Activated naive CD4-positive, alpha-beta T cell treated with anti-CD3 and anti-CD28 coated beads, Interleukin-2, amount 10 ng/mL, durations not matched to agents 7 days and 5 days (primary cell): ENCODE results near the gene LRBA.

Experiments used
- CTCF ChIA-PET: fragments of 350-600 bp; sonication (Branson Sonifier 250); formaldehyde crosslinking; loops from one replicate; lab custom pipeline; 2021; ENCODE audit warnings: antibody characterized with exemption; lab: Charles Lee
- DNase-seq: peaks from one replicate; pipeline ENCODE4 v3.0.0-alpha.2; 2020
- H3K27ac Mint-ChIP-seq: one replicate; pipeline ENCODE4 v1.8.0; 2021; ENCODE audit warnings: mild to moderate bottlenecking, moderate library complexity, mixed read lengths
- H3K27me3 Mint-ChIP-seq: one replicate; pipeline ENCODE4 v1.8.0; 2021; ENCODE audit warnings: mild to moderate bottlenecking, mixed read lengths
- H3K36me3 Mint-ChIP-seq: one replicate; pipeline ENCODE4 v1.8.0; 2021; ENCODE audit warnings: mixed read lengths
- H3K4me1 Mint-ChIP-seq: one replicate; pipeline ENCODE4 v1.8.0; 2021; ENCODE audit warnings: mixed read lengths
- H3K4me3 Mint-ChIP-seq: one replicate; pipeline ENCODE4 v1.8.0; 2021; ENCODE audit warnings: mild to moderate bottlenecking, moderate library complexity, mixed read lengths
- H3K9me3 Mint-ChIP-seq: one replicate; pipeline ENCODE4 v1.8.0; 2021; ENCODE audit warnings: mixed read lengths

The LRBA gene

GRCh38 chr4:150952167-150952845, 62.8 kb downstream of the LRBA start:
- H3K9me3 Mint-ChIP-seq, result peaks cover 16% of the 10 kb centered on the region
- no peak overlapping the region for H3K27ac Mint-ChIP-seq
- DNase-seq, result no peak
- peaks cover 3% of the 10 kb centered on the region for H3K4me1 Mint-ChIP-seq
- peaks cover 26% of the 10 kb centered on the region for H3K36me3 Mint-ChIP-seq
- no peak overlapping the region for H3K4me3 Mint-ChIP-seq
- no peaks in the 10 kb centered on the region for H3K27me3 Mint-ChIP-seq
- CTCF ChIA-PET, result no interaction called here

GRCh38 chr4:150950657-150951288, 64.3 kb downstream of the LRBA start:
- H3K27ac Mint-ChIP-seq, result no peak overlapping the region
- DNase-seq, result no peak
- H3K36me3 Mint-ChIP-seq, result peaks cover 12% of the 10 kb centered on the region
- no peaks in the 10 kb centered on the region for H3K27me3 Mint-ChIP-seq
- H3K4me1 Mint-ChIP-seq, result peaks cover 3% of the 10 kb centered on the region
- CTCF ChIA-PET, result no interaction called here
- no peak overlapping the region for H3K4me3 Mint-ChIP-seq
- peaks cover 2% of the 10 kb centered on the region for H3K9me3 Mint-ChIP-seq

- no peak overlapping the region for H3K27ac Mint-ChIP-seq
- CTCF ChIA-PET, result no interaction called here
- no peak for DNase-seq
- H3K4me3 Mint-ChIP-seq, result no peak overlapping the region
- no peaks in the 10 kb centered on the region for H3K27me3 Mint-ChIP-seq
- peaks cover 3% of the 10 kb centered on the region for H3K4me1 Mint-ChIP-seq
- H3K9me3 Mint-ChIP-seq, result peaks cover under 1% of the 10 kb centered on the region
- peaks cover 9% of the 10 kb centered on the region for H3K36me3 Mint-ChIP-seq
These were observed 65.1 kb downstream of the LRBA start for GRCh38 chr4:150949943-150950342.

GRCh38 chr4:150949342-150949741, 65.7 kb downstream of the LRBA start:
- no peak for DNase-seq
- Mint-ChIP-seq H3K27ac (no peak overlapping the region), H3K27me3 (no peaks in the 10 kb centered on the region), H3K36me3 (peaks cover 12% of the 10 kb centered on the region), H3K4me1 (peaks cover 3% of the 10 kb centered on the region), H3K9me3 (no peaks in the 10 kb centered on the region), H3K4me3 (no peak overlapping the region)
- CTCF ChIA-PET, result interaction anchor here (0.6 kb wide), 1 partner anchor 136 kb away, joined by 4 read pairs; no protein-coding TSS in a partner anchor

- no peaks in the 10 kb centered on the region for H3K9me3 Mint-ChIP-seq
- no peak for DNase-seq
- peaks cover 3% of the 10 kb centered on the region for H3K4me1 Mint-ChIP-seq
- H3K27ac Mint-ChIP-seq, result no peak overlapping the region
- CTCF ChIA-PET, result no interaction called here
- H3K4me3 Mint-ChIP-seq, result no peak overlapping the region
- peaks cover 13% of the 10 kb centered on the region for H3K36me3 Mint-ChIP-seq
- no peaks in the 10 kb centered on the region for H3K27me3 Mint-ChIP-seq
These were observed 66.4 kb downstream of the LRBA start for GRCh38 chr4:150948710-150949109.

GRCh38 chr4:150948074-150948473, 67.0 kb downstream of the LRBA start:
- peaks cover 15% of the 10 kb centered on the region for H3K36me3 Mint-ChIP-seq
- peaks cover 3% of the 10 kb centered on the region for H3K4me1 Mint-ChIP-seq
- H3K4me3 Mint-ChIP-seq, result no peak overlapping the region
- H3K27me3 Mint-ChIP-seq, result no peaks in the 10 kb centered on the region
- no peak for DNase-seq
- CTCF ChIA-PET, result no interaction called here
- H3K9me3 Mint-ChIP-seq, result no peaks in the 10 kb centered on the region
- H3K27ac Mint-ChIP-seq, result no peak overlapping the region

GRCh38 chr4:150944660-150945059, 70.4 kb downstream of the LRBA start:
- peaks cover 12% of the 10 kb centered on the region for H3K36me3 Mint-ChIP-seq
- DNase-seq, result no peak
- peaks cover 7% of the 10 kb centered on the region for H3K4me1 Mint-ChIP-seq
- H3K9me3 Mint-ChIP-seq, result no peaks in the 10 kb centered on the region
- no peak overlapping the region for H3K27ac Mint-ChIP-seq
- CTCF ChIA-PET, result no interaction called here
- no peak overlapping the region for H3K4me3 Mint-ChIP-seq
- H3K27me3 Mint-ChIP-seq, result no peaks in the 10 kb centered on the region

GRCh38 chr4:150943818-150944217, 71.3 kb downstream of the LRBA start:
- CTCF ChIA-PET, result no interaction called here
- Mint-ChIP-seq H3K27ac (no peak overlapping the region), H3K9me3 (no peaks in the 10 kb centered on the region), H3K36me3 (peaks cover 9% of the 10 kb centered on the region), H3K4me3 (no peak overlapping the region), H3K4me1 (peaks cover 12% of the 10 kb centered on the region), H3K27me3 (no peaks in the 10 kb centered on the region)
- no peak for DNase-seq

GRCh38 chr4:150943126-150943525, 72.0 kb downstream of the LRBA start:
- CTCF ChIA-PET, result no interaction called here
- Mint-ChIP-seq H3K9me3 (no peaks in the 10 kb centered on the region), H3K4me3 (no peak overlapping the region), H3K27me3 (no peaks in the 10 kb centered on the region), H3K27ac (no peak overlapping the region), H3K4me1 (peaks cover 12% of the 10 kb centered on the region), H3K36me3 (peaks cover 8% of the 10 kb centered on the region)
- no peak for DNase-seq

- no peaks in the 10 kb centered on the region for H3K9me3 Mint-ChIP-seq
- no peak for DNase-seq
- H3K4me1 Mint-ChIP-seq, result peaks cover 12% of the 10 kb centered on the region
- no peaks in the 10 kb centered on the region for H3K27me3 Mint-ChIP-seq
- CTCF ChIA-PET, result no interaction called here
- no peak overlapping the region for H3K4me3 Mint-ChIP-seq
- no peak overlapping the region for H3K27ac Mint-ChIP-seq
- peaks cover 7% of the 10 kb centered on the region for H3K36me3 Mint-ChIP-seq
These were observed 72.5 kb downstream of the LRBA start for GRCh38 chr4:150942539-150942938.

GRCh38 chr4:150940123-150940522, 75.0 kb downstream of the LRBA start:
- peaks cover 7% of the 10 kb centered on the region for H3K36me3 Mint-ChIP-seq
- peaks cover 12% of the 10 kb centered on the region for H3K4me1 Mint-ChIP-seq
- H3K27ac Mint-ChIP-seq, result no peak overlapping the region
- H3K27me3 Mint-ChIP-seq, result no peaks in the 10 kb centered on the region
- no peaks in the 10 kb centered on the region for H3K9me3 Mint-ChIP-seq
- no peak overlapping the region for H3K4me3 Mint-ChIP-seq
- no peak for DNase-seq
- CTCF ChIA-PET, result no interaction called here

GRCh38 chr4:150939530-150939929, 75.6 kb downstream of the LRBA start:
- CTCF ChIA-PET, result no interaction called here
- H3K27ac Mint-ChIP-seq, result no peak overlapping the region

GRCh38 chr4:150938873-150939499, 76.1 kb downstream of the LRBA start:
- H3K4me1 Mint-ChIP-seq, result peaks cover 12% of the 10 kb centered on the region
- DNase-seq, result no peak
- H3K4me3 Mint-ChIP-seq, result no peak overlapping the region
- H3K9me3 Mint-ChIP-seq, result no peaks in the 10 kb centered on the region
- H3K27ac Mint-ChIP-seq, result no peak overlapping the region
- CTCF ChIA-PET, result no interaction called here
- H3K36me3 Mint-ChIP-seq, result peaks cover 3% of the 10 kb centered on the region
- H3K27me3 Mint-ChIP-seq, result no peaks in the 10 kb centered on the region

More at GRCh38 chr4:150939530-150939929, 75.6 kb downstream of the LRBA start:
- Mint-ChIP-seq H3K27me3 (no peaks in the 10 kb centered on the region), H3K4me3 (no peak overlapping the region), H3K4me1 (peaks cover 12% of the 10 kb centered on the region), H3K9me3 (no peaks in the 10 kb centered on the region), H3K36me3 (peaks cover 3% of the 10 kb centered on the region)
- no peak for DNase-seq

- DNase-seq, result no peak
- Mint-ChIP-seq H3K9me3 (no peaks in the 10 kb centered on the region), H3K4me3 (no peak overlapping the region), H3K4me1 (peaks cover 12% of the 10 kb centered on the region), H3K36me3 (no peaks in the 10 kb centered on the region), H3K27ac (no peak overlapping the region), H3K27me3 (no peaks in the 10 kb centered on the region)
- CTCF ChIA-PET, result no interaction called here
These were observed 76.7 kb downstream of the LRBA start for GRCh38 chr4:150938417-150938816.

GRCh38 chr4:150934022-150934421, 81.1 kb downstream of the LRBA start:
- peaks cover 2% of the 10 kb centered on the region for H3K36me3 Mint-ChIP-seq
- H3K9me3 Mint-ChIP-seq, result no peaks in the 10 kb centered on the region
- CTCF ChIA-PET, result no interaction called here
- no peak overlapping the region for H3K4me3 Mint-ChIP-seq
- H3K27ac Mint-ChIP-seq, result no peak overlapping the region
- DNase-seq, result no peak
- H3K4me1 Mint-ChIP-seq, result peaks cover under 1% of the 10 kb centered on the region
- no peaks in the 10 kb centered on the region for H3K27me3 Mint-ChIP-seq
